GM13976 (cell line): ENCODE measurements around the gene SVIL.
"Not testable (repeated sequence)": the region's sequence is repeated elsewhere in the genome, so short reads cannot be mapped to it uniquely, and the experiment has no call there.

Source experiments
- DNase-seq: peaks from one replicate; pipeline ENCODE4 v3.0.0; 2012; ENCODE audit warnings: low spot score
- CTCF ChIP-seq: IDR thresholded peaks from 2 replicates; pipeline ENCODE4 v1.5.1; 2012; ENCODE audit warnings: borderline replicate concordance, mild to moderate bottlenecking; ENCODE audit not compliant: insufficient read depth; ENCODE audit errors: extremely low read depth, missing control alignments, control extremely low read depth
- in situ Hi-C: fragments of 300-500 bp; cut with MboI; formaldehyde crosslinking; loops from one replicate; pipeline ENCODE4 v1.12.0; 2022; ENCODE audit warnings: low sequenced_read_pairs, mixed read lengths, inconsistent platforms; ENCODE audit not compliant: unreplicated experiment

Gene SVIL

GRCh38 chr10:29611781-29612381 is 22.9 kb downstream of the SVIL start:
- in situ Hi-C loops = no loop called here
- TF ChIP-seq CTCF = no peak
- no peak for DNase-seq

- no peak for DNase-seq
- in situ Hi-C loops = no loop called here
- no peak for TF ChIP-seq CTCF
Observed at GRCh38 chr10:29610876-29611647, 23.7 kb downstream of the SVIL start.

DNA sequence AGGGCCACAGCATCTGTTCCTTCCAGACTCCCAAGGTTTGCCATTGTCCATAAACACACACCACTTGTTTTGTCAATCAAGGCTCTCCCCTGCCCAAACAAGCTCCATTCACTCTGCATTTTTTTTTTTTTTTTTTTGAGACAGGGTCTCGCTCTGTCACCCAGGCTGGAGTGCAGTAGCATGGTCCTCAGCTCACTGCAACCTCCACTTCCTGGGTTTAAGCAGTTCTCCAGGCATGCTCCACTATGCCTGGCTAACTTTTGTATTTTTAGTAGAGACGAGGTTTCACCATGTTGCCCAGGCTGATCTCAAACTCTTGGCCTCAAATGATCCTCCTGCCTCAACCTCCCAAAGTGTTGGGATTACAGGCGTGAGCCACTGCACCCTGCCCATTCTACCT is 24.4 kb downstream of the SVIL start:
- not testable (repeated sequence) for DNase-seq

DNA sequence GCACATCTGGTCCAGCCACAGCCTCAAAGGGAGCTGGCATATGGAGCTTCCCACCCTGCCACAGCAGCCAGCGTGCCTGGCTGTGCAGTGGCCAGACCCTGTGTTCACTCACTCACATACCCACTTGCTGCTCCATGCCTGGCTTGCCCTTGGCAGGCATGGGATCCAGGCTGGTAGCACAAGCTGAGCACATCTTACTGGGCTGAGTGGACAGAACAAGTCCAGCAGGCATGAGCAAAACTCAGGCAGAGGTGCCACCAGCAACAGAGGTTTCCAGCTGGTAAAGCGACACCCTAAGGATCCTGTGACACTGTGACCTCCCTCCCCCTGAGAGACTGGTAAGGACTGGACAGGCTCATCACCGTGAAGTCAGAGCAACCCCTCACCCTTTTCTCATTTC is 25.1 kb downstream of the SVIL start:
- no peak for TF ChIP-seq CTCF
- DNase-seq = no peak
- in situ Hi-C loops = no loop called here

More for the DNA sequence above, 24.4 kb downstream of the SVIL start:
- in situ Hi-C loops = not testable (repeated sequence)

DNA sequence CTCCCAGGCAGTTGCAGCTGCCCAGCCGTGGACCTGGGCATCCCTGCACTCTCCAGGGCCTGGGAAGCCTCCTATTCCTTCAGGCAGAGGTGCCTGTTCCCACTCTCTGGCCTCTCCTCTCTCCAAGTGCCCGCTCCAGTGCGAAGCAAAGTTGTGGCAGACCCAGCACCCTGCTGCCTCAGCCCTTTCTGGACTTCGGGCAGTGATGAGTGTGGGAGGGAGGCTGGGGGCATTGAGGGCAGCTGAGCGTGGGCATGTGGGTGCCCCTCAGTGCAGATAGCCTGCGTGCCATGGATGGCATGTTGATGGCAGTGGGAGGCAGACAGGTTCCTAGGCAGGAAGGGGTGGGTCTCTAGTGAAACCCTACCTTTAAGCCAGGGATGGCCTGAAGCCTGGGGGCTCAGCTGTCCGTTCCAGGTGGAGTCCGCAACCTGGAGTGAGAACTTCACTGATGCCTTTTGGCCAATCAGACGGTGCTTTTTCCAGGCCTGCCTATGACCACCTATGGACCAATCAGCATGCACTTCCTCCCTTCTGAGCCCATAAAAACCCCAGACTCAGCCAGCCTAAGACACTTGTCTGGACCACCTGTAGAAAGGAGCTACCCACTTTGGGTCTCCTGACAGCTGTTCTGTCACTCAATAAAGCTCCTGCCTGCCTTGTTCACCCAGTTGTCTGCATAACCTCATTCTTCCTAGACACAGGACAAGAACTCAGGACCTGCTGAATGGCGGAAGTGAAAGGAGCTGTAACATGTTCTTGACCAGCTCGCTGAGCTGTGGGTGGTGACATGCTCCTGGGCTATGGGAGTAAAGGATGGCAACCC is 26.1 kb downstream of the SVIL start:
- in situ Hi-C loops = no loop called here
- no peak for DNase-seq
- TF ChIP-seq CTCF = no peak

DNA sequence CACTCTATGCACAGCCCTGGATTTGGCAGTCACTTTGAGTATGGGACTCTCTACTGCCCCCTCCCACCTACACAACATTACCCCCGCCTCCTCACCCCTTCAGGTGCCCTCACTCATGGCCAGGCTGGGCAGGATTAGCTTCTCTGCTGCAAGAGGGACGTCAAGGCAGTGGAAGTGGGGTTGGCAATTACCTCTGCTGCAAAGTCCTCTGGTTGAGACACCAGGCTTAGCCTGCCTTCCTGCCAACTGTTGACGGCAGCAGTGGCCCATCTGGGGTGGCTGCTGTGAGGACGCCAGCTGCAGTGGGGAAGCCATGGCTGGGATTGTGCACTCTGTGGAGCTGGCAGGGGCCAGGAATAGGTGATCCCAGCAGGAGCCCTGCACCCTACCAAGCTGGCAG is 26.7 kb downstream of the SVIL start:
- DNase-seq = no peak
- in situ Hi-C loops = no loop called here

More for the DNA sequence above, 26.7 kb downstream of the SVIL start:
- TF ChIP-seq CTCF = no peak
